ENCODE results near the gene LOXL1. TPM values are rescaled to one million over a fixed set of nuclear protein-coding genes. Genes with fewer than 3 reads are reported as not detected.

LOXL1 gene
- total and polyA plus RNA-seq, 10 of the 15 experiments (the other 5 are each of a cell fraction or from before 2014, with no cell fraction given) = 0.07 to 0.15 TPM; not detected in 8

DNA sequence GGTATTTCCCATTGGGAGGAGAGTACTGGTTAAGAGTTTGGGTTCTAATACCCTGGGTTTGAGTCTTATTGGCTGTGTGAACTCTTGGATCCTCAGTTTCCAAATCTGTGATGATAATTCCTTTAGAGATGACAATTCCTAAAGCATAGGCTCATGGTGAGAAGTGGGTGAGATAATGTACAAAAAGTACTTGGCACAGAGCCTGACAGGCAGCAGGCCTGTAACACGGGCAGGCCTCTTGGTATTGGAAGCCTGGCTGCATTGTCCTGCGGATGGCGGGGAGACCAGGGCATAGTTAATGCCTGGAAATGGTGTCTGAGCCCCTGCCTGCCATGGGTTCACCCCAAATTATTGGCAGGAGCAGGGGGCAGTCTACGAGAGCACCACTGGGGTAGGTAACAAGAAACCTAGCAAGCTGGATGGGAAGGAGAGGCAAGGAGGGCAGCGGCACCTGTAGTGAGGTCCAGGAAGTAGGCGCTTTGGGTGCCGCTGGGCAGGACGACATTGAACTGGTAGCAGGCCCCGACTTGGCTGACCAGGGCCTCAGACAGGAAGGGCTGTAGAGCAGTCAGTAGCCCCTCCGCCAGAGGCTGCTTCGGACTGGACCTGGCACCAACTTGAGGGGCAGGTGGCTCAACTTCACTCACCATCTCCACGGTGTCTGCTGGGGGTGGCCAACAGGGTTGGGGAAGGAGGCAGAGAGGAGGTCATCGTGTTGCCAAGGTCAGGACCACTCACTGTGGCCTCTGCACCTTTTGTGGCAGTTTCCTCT lies 58.1 kb downstream of the LOXL1 start:
- TF ChIP-seq SREBF1 (IDR thresholded peaks at IDR 0.05; ENCODE audit: low read length) = no peak
- BruUV-seq (replicated peaks) = no TSS peak
- DNase-seq (ENCODE audit: low read depth, low spot score) = no peak
- Histone ChIP-seq H3K27ac (ENCODE audit: control insufficient read depth, insufficient read depth) (no peak overlapping the region), H3K27me3 (replicated peaks in 1 of 2; ENCODE audit: control insufficient read depth in 2 of 2, insufficient read depth in 2 of 2, low read length in 1 of 2) (no peaks in the 10 kb centered on the region), H3K79me2 (ENCODE audit: control insufficient read depth, insufficient read depth, low read length) (no peaks in the 10 kb centered on the region), H3K36me3 (ENCODE audit: control insufficient read depth in 2 of 2, insufficient read depth in 2 of 2, low read length in 1 of 2) (no peaks in the 10 kb centered on the region; a peak in 1 of 4 replicates), H3K4me1 (ENCODE audit: control insufficient read depth, insufficient read depth, low read length) (peaks cover 59% of the 10 kb centered on the region), H3K9ac (ENCODE audit: control insufficient read depth, insufficient read depth, low read length) (no peak overlapping the region), H2AFZ (ENCODE audit: control insufficient read depth, low read depth, low read length) (no peak overlapping the region), H3K4me3 (no peak overlapping the region), H3K4me2 (ENCODE audit: control insufficient read depth, insufficient read depth) (no peak overlapping the region), H4K20me1 (ENCODE audit: control insufficient read depth, insufficient read depth) (no peaks in the 10 kb centered on the region), H3K9me3 (replicated peaks; ENCODE audit: control insufficient read depth, insufficient read depth, low read length) (no peaks in the 10 kb centered on the region)
- ChIA-PET RAD21 (ENCODE audit: unreplicated experiment) (no interaction called here), POLR2A (no interaction called here), SMC1A (ENCODE audit: uncharacterized antibody, unreplicated experiment) (interaction anchor here (1.3 to 1.6 kb wide), 2 partner anchors 11 to 13 kb away, joined by 4 to 6 read pairs; no protein-coding TSS in a partner anchor), CTCF (interaction anchor here (1.0 to 3.6 kb wide), 4 partner anchors 8 to 20 kb away, joined by 3 to 26 read pairs (median 6); partner anchors contain the start of gene PML)
- no peak for FAIRE-seq
- in situ Hi-C loops (cut with MboI) (no loop called here), intact Hi-C loops (cut with micrococcal nuclease; ENCODE audit: unreplicated experiment) (no loop called here)
- no peak for ATAC-seq
- 71% methylated on average over 13 of the region's 13 CpGs for WGBS (ENCODE audit: insufficient coverage, insufficient replicate concordance, low lambda C conversion rate, missing lambda C conversion rate)

DNA sequence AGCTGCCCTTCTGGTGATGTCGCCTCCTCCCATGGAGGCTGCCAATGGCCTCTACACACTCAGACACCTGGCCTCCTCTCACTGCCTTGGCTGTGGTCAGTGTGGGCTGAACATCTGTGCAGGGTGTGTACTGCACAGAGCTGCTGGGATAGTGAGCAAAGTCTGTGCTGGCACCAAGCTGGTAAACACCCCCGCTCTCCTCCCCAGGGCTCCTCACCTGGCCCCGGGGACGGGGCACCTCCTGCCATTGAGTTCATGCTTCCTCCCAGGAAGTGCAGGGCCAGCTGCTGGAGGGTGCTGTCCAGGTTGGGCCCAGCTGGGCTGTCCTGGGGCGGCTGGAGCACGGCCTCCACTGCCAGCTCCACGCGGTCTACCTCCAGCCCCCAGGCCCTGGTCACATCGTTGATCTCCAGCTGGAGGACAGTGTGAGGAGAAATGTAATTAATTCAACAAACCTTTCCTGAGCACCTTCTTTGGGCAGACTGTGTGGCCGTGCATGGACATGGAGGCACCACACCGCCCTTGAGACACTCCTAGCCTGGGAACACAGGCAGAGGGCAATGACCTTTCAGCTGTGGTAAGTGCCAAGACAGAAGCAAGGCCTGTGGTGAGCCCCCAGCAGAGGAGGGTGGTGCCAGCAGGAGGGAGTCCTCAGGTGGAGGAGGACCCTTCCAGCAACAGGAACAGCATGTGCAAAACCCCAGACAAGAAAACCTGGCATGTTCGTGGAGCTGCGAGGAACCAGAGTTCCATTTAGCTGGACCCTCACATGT lies 59.0 kb downstream of the LOXL1 start:
- ChIA-PET SMC1A (ENCODE audit: uncharacterized antibody, unreplicated experiment) (interaction anchor here (0.9 to 1.3 kb wide), 3 partner anchors 11 to 22 kb away, joined by 4 read pairs; no protein-coding TSS in a partner anchor), CTCF (interaction anchor here (1.0 to 2.4 kb wide), 4 partner anchors 9 to 21 kb away, joined by 3 to 8 read pairs (median 5); partner anchors contain the start of gene PML), POLR2A (interaction anchor here (0.7 kb wide), 1 partner anchor 10 kb away, joined by 3 read pairs; no protein-coding TSS in a partner anchor), RAD21 (ENCODE audit: unreplicated experiment) (no interaction called here)
- TF ChIP-seq SREBF2 (IDR thresholded peaks at IDR 0.05; ENCODE audit: low read length) = no peak
- 0 out of 2 replicates have a peak, but pooled peaks have one; percentile 10 for TF ChIP-seq TCF3 (IDR thresholded peaks at IDR 0.05; ENCODE audit: borderline replicate concordance, insufficient read depth, low read depth, low read length)
- peak; percentile 66 for TF ChIP-seq RUNX3 (IDR thresholded peaks at IDR 0.05; ENCODE audit: low read length)
- peak; percentile 46; the same call in 1 of the 2 replicates for TF ChIP-seq TCF12 (IDR thresholded peaks at IDR 0.05; ENCODE audit: low read depth, low read length)
- Histone ChIP-seq H3K4me1 (ENCODE audit: control insufficient read depth, insufficient read depth, low read length) (peaks cover 56% of the 10 kb centered on the region), H3K79me2 (ENCODE audit: control insufficient read depth, insufficient read depth, low read length) (no peaks in the 10 kb centered on the region; the same call in 1 of the 2 replicates), H2AFZ (ENCODE audit: control insufficient read depth, low read depth, low read length) (no peak overlapping the region), H3K9ac (ENCODE audit: control insufficient read depth, insufficient read depth, low read length) (no peak overlapping the region), H3K4me3 (no peak overlapping the region), H3K27me3 (replicated peaks in 1 of 2; ENCODE audit: control insufficient read depth in 2 of 2, insufficient read depth in 2 of 2, low read length in 1 of 2) (no peaks in the 10 kb centered on the region), H3K27ac (ENCODE audit: control insufficient read depth, insufficient read depth) (no peak overlapping the region), H4K20me1 (ENCODE audit: control insufficient read depth, insufficient read depth) (no peaks in the 10 kb centered on the region), H3K9me3 (replicated peaks; ENCODE audit: control insufficient read depth, insufficient read depth, low read length) (no peaks in the 10 kb centered on the region), H3K4me2 (ENCODE audit: control insufficient read depth, insufficient read depth) (no peak overlapping the region), H3K36me3 (ENCODE audit: control insufficient read depth in 2 of 2, insufficient read depth in 2 of 2, low read length in 1 of 2) (no peaks in the 10 kb centered on the region; a peak in 2 of 4 replicates)
- no peak for FAIRE-seq
- no peak for ATAC-seq
- WGBS (ENCODE audit: insufficient coverage, insufficient replicate concordance, low lambda C conversion rate, missing lambda C conversion rate) = 69% methylated on average over 13 of the region's 13 CpGs
- in situ Hi-C loops (cut with MboI) (no loop called here), intact Hi-C loops (cut with micrococcal nuclease; ENCODE audit: unreplicated experiment) (no loop called here)
- DNase-seq (ENCODE audit: low read depth, low spot score) = no peak
- BruUV-seq (replicated peaks) = no TSS peak
